Upper lobe of left lung (tissue), 6 donors: Measurements from ENCODE around the gene ATP2C1. TPM values are rescaled to one million over a fixed set of nuclear protein-coding genes. Genes with fewer than 3 reads are reported as not detected.

Experiments used
- ATAC-seq, 2 donors: fragments of 200-7000 bp; cut with Tn5 transposase; one replicate each; pipeline ENCODE4 v1.9.1; 2022; ENCODE audit warnings: mild to moderate bottlenecking in 2 of 2, moderate library complexity in 2 of 2; ENCODE audit not compliant: low FRiP score in 2 of 2
- DNase-seq, 2 donors: peaks; one replicate each; pipeline ENCODE4 v3.0.0-alpha.2; 2019 to 2020
- H3K27ac ChIP-seq, 4 donors: fragments of 200-600 bp; sonication (generic); one replicate each; pipeline ENCODE4 v1.5.1; 2016 to 2019
- H3K27me3 ChIP-seq, 4 donors: fragments of 200-600 bp; sonication (generic); one replicate each; pipeline ENCODE4 v1.5.1; 2017 to 2019
- H3K36me3 ChIP-seq, 4 donors: fragments of 200-600 bp; sonication (generic); one replicate each; pipeline ENCODE4 v1.5.1; 2016 to 2019
- H3K4me1 ChIP-seq, 4 donors: fragments of 200-600 bp; sonication (generic); one replicate each; pipeline ENCODE4 v1.5.1; 2018 to 2019
- H3K4me3 ChIP-seq, 4 donors: fragments of 200-600 bp; sonication (generic); one replicate each; pipeline ENCODE4 v1.5.1; 2017 to 2019; ENCODE audit warnings: mild to moderate bottlenecking in 2 of 4, moderate library complexity in 1 of 4
- H3K9me3 ChIP-seq, 4 donors: fragments of 200-600 bp; sonication (generic); one replicate each; pipeline ENCODE4 v1.5.1; 2018 to 2019
- EP300 ChIP-seq, 4 donors: sonication (generic); formaldehyde crosslinking; IDR thresholded peaks; one replicate each; pipeline ENCODE4 v1.5.1; 2017; ENCODE audit warnings: antibody characterized with exemption in 4 of 4, control low read depth in 2 of 4
- POLR2A ChIP-seq, 4 donors: fragments of 450-650 bp; IDR thresholded peaks; one replicate each; pipeline ENCODE4 v1.5.1; 2016 to 2017; ENCODE audit warnings: antibody characterized with exemption in 4 of 4, mild to moderate bottlenecking in 2 of 4
- POLR2AphosphoS5 ChIP-seq, 2 donors: sonication (generic); formaldehyde crosslinking; IDR thresholded peaks; one replicate each; pipeline ENCODE4 v1.5.1; 2017; ENCODE audit warnings: antibody characterized with exemption in 2 of 2
- WGBS, 2 donors: methylation state at CpG; one replicate each; pipeline ENCODE4 v1.1.5; 2017 to 2018; 5-methylcytosine and 5-hydroxymethylcytosine counted together
- total RNA-seq, 6 donors: library from RNA; depleted of rRNA in 4 of 6; stranded (reverse); fragments of >200 nt in 4 of 6; gene quantifications; one replicate each; pipeline versions ENCODE4 v1.1.0 to v1.2.1, GENCODE V29; 2016 to 2021
- TF ChIP-seq, protein P1 (sequence below), 6 experiments: fragments of 450-650 bp in 4 of 6; fragments of 200-600 bp in 2 of 6; sonication (generic) in 2 of 6; IDR thresholded peaks; one replicate each; pipeline ENCODE4 v1.5.1; 2016 to 2019; ENCODE audit warnings: antibody characterized with exemption in 6 of 6
- donor health status: DM: no; HTN: no; CAD: no; lungs with moderate emphysema.
- donor health status: DM: no; HTN: yes; CAD: no; lungs with severe emphysema.

ATP2C1 gene
- total RNA-seq, 6 donors from 2014 or later, result 50.3 to 131 (median 114) TPM

DNA sequence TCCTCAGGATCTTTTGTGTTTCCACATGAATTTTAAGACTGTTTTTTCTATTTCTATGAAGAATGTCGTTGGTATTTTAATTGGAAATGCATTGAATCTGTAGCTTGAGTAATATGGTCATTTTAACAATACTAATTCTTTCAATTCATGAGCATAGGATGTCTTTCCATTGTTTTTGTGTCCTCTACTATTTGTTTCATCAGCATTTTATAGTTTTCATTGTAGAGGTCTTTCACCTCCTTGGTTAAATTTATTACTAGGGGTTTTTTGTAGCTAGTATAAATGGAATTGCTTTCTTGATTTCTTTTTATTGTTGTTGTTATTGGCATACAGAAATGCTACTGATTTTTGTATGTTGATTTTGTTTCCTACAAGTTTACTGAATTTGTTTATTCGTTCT lies 17.3 kb upstream of the ATP2C1 start:
- no peaks in the 10 kb centered on the region for H3K36me3 ChIP-seq
- TF ChIP-seq POLR2AphosphoS5 (IDR thresholded peaks at IDR 0.05) (no peak), EP300 (IDR thresholded peaks at IDR 0.05) (no peak), POLR2A (IDR thresholded peaks at IDR 0.05) (no peak)
- TF ChIP-seq, protein P1, sequence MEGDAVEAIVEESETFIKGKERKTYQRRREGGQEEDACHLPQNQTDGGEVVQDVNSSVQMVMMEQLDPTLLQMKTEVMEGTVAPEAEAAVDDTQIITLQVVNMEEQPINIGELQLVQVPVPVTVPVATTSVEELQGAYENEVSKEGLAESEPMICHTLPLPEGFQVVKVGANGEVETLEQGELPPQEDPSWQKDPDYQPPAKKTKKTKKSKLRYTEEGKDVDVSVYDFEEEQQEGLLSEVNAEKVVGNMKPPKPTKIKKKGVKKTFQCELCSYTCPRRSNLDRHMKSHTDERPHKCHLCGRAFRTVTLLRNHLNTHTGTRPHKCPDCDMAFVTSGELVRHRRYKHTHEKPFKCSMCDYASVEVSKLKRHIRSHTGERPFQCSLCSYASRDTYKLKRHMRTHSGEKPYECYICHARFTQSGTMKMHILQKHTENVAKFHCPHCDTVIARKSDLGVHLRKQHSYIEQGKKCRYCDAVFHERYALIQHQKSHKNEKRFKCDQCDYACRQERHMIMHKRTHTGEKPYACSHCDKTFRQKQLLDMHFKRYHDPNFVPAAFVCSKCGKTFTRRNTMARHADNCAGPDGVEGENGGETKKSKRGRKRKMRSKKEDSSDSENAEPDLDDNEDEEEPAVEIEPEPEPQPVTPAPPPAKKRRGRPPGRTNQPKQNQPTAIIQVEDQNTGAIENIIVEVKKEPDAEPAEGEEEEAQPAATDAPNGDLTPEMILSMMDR (IDR thresholded peaks at IDR 0.05), result no peak
- H3K27ac ChIP-seq, result no peak overlapping the region
- ATAC-seq (no peak), DNase-seq (no peak)
- H3K4me3 ChIP-seq, result no peak overlapping the region
- peaks cover 7 to 17% (median 13%) of the 10 kb centered on the region in 4 donors for H3K9me3 ChIP-seq
- H3K27me3 ChIP-seq, result no peaks in the 10 kb centered on the region
- no peaks in the 10 kb centered on the region for H3K4me1 ChIP-seq
- WGBS, 2 donors, result 62 to 73% methylated on average over 2 of the region's 2 CpGs

DNA sequence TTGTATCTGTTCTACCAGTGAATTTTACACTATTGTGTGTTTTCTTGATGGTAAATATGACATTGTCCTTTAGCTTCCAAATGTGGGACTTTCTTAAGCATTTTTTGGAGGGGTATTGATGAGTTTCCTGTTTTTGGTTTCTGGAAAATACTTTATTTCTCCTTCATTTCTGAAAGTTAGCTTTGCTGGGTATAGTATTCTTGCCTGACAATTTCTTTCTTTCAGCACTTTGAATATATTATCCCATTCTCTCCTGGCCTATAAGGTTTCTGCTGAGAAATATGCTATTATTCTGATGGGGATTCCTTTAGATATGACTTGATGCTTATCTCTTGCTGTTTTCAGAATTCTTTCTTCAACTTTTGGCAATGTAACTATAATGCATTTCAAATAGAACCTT lies 15.4 kb upstream of the ATP2C1 start:
- TF ChIP-seq, protein P1 (IDR thresholded peaks at IDR 0.05), result no peak
- TF ChIP-seq POLR2A (IDR thresholded peaks at IDR 0.05), result no peak
- TF ChIP-seq EP300 (IDR thresholded peaks at IDR 0.05), result no peak
- no peak for TF ChIP-seq POLR2AphosphoS5 (IDR thresholded peaks at IDR 0.05)
- ATAC-seq, result no peak
- Histone ChIP-seq H3K27ac (no peak overlapping the region), H3K4me3 (no peak overlapping the region), H3K9me3 (peaks cover 7 to 17% (median 13%) of the 10 kb centered on the region in 4 donors), H3K27me3 (no peaks in the 10 kb centered on the region), H3K4me1 (no peaks in the 10 kb centered on the region), H3K36me3 (no peaks in the 10 kb centered on the region)
- DNase-seq, result no peak

DNA sequence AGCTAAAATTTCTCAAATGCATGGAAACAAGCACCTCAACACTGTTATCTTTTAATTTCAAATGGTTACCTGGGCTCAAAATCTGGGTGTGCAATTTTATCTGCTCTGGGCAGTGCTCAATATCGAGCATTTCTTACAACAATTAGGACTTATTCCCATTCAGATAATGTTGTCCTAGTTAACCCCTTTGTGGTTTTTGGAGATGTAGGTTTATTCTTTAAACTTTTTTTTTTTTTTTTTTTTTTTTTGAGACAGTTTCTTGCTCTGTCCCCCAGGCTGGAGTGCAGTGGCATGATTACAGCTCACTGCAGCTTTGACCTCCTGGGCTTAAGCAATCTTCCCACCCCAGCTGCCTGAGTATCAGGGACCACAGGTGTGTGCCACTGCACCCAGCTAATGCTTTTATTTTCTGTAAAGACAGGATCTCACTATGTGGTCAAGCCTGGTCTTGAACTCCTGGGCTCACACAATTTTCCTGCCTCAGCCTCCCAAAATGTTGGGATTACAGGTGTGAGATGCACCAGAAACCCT lies 4.4 kb upstream of the ATP2C1 start:
- Histone ChIP-seq H3K27me3 (no peaks in the 10 kb centered on the region), H3K4me1 (peaks cover 0 to 4% (median 3%) of the 10 kb centered on the region in 4 donors), H3K36me3 (no peaks in the 10 kb centered on the region), H3K9me3 (no peaks in the 10 kb centered on the region), H3K27ac (no peak overlapping the region), H3K4me3 (no peak overlapping the region)
- DNase-seq (no peak), ATAC-seq (no peak)
- TF ChIP-seq POLR2AphosphoS5 (IDR thresholded peaks at IDR 0.05) (no peak), EP300 (IDR thresholded peaks at IDR 0.05) (no peak)
- 66 to 75% methylated on average over 1 of the region's 1 CpG for WGBS, 2 donors

DNA sequence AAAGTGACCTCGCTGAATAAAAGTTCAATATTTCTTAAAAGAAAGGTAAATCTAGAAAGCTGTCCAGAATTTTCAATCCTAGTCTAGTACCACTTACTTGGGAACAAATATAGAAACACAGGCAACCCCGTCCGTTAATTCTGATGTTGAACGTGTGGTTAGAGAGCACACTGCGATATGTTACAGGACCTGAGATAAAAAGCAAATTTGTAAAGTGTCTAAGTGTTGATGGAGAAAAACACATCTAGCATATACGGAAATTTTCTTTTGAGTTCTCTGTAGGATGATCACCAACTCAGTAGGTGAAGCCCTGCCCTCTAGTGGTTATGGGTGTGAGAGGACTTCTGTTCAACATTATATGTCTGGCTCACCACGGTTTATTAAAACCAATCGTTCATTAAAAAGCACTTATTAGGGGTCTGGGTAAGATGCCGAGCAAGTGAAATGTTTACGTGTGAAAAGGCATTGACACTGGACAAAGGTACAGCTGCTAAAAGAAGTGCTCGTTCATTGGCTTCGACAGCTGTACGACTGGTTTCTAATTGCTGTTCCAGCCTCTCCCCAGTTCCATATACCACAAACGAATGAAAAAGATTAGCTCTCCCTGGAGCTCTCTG lies 1.0 kb upstream of the ATP2C1 start:
- H3K9me3 ChIP-seq, result no peaks in the 10 kb centered on the region
- H3K4me1 ChIP-seq, result peaks cover 13 to 29% (median 18%) of the 10 kb centered on the region in 4 donors
- no peaks in the 10 kb centered on the region for H3K27me3 ChIP-seq
- ATAC-seq (peak; percentile 87 to 90), DNase-seq (peak in 1 of 2 donors; percentile 74)
- peak overlapping the region; percentile 41 to 89 (median 85) for H3K4me3 ChIP-seq
- 2% methylated on average over 14 of the region's 14 CpGs for WGBS, 2 donors
- no peaks in the 10 kb centered on the region for H3K36me3 ChIP-seq
- TF ChIP-seq, protein P1 (IDR thresholded peaks at IDR 0.05), result peak; percentile 62 to 92 (median 86)
- TF ChIP-seq POLR2A (IDR thresholded peaks at IDR 0.05) (no peak), EP300 (IDR thresholded peaks at IDR 0.05) (no peak), POLR2AphosphoS5 (IDR thresholded peaks at IDR 0.05) (no peak)
- peak overlapping the region; percentile 97 to 99 (median 98) for H3K27ac ChIP-seq

DNA sequence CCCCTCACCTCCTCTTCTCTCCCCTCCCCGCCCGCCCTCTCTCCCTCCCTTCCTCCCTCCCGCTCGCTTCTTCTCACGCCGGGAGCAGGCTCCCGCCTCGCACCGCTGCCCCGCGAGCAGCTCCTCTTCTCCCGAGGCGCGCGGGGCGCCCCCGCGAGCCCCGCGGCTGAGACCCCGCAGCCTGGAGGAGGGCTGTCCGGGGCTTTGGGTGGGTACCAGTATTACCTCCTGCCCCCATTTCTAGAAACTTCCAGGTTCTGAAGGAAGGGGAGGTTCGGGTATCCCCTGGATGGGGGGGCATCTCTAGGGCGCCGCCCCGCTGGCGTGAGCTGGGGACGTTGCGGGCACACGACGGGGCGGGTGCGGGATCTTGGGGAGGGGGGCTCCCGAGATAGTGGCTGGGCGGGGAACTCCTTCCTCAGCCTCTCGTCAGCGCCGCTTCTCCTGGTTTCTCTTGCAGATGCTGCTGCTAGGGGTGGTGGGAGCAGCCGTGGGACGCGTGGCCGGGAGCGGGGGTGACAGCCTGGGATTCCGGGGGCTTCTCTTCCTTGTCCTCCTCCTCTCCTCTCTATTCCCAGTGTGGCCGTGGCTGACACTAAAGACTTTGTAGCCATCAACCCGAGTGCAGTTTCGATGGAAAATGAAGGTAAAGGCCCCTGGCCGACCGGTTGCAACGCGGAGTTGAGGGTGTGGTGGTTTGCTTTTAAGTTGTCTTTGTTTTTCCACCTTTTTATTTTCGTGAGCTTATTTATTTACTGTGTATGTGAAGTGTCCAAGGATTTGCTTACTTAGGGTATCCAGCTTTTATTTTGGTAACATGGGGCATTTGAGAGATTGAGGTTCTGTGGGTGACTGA lies 474 bp downstream of the ATP2C1 start:
- WGBS, 2 donors, result 0 to 2% methylated on average over 13 to 48 of the region's 52 CpGs

More for the DNA sequence above, 474 bp downstream of the ATP2C1 start:
- H3K36me3 ChIP-seq, result no peaks in the 10 kb centered on the region
- DNase-seq, result peak; percentile 50 to 89
- peak overlapping the region; percentile 97 to 99 (median 98) for H3K27ac ChIP-seq
- peaks cover 13 to 35% (median 23%) of the 10 kb centered on the region in 4 donors for H3K4me1 ChIP-seq
- TF ChIP-seq EP300 (IDR thresholded peaks at IDR 0.05), result no peak
- TF ChIP-seq, protein P1 (IDR thresholded peaks at IDR 0.05), result peak in 2 of 6 experiments; percentile 11 to 17
- peak; percentile 37 to 47 for ATAC-seq
- no peaks in the 10 kb centered on the region for H3K9me3 ChIP-seq
- H3K27me3 ChIP-seq, result no peaks in the 10 kb centered on the region
- H3K4me3 ChIP-seq, result peak overlapping the region; percentile 41 to 89 (median 85)
